ENCODE measurements around the gene LYPD1.
"Not testable (repeated sequence)": the region's sequence is repeated elsewhere in the genome, so short reads cannot be mapped to it uniquely, and the experiment has no call there.

- not testable (repeated sequence) for TF ChIP-seq CTCF, POLR2A (IDR thresholded peaks at IDR 0.05)
These were observed 29.8 kb upstream of the LYPD1 start for GRCh38 chr2:132699802-132700201.

All from right lobe of liver (tissue), 4 donors.